Breast epithelium (tissue), 4 donors: ENCODE data around the gene ANKH. TPM values are rescaled to one million over a fixed set of nuclear protein-coding genes. Genes with fewer than 3 reads are reported as not detected.
A peak's percentile ranks its signal among the peaks of the same experiment; 100 is the strongest.

ENCODE experiments used
- DNase-seq, 2 donors: peaks; one replicate each; pipeline ENCODE4 v3.0.0-alpha.2; 2019; ENCODE audit warnings: low spot score in 2 of 2
- H3K27ac ChIP-seq, 2 donors: fragments of 200-600 bp; sonication (generic) in 1 of 2; one replicate each; pipeline ENCODE4 v1.5.1; 2016 to 2019; ENCODE audit warnings: mild to moderate bottlenecking in 1 of 2
- H3K27me3 ChIP-seq, 2 donors: fragments of 200-600 bp; sonication (generic) in 1 of 2; one replicate each; pipeline versions ENCODE4 v1.5.1 to v1.6.0; 2017 to 2019; ENCODE audit warnings: control low read depth in 1 of 2, mild to moderate bottlenecking in 1 of 2
- H3K36me3 ChIP-seq: fragments of 200-600 bp; one replicate; pipeline ENCODE4 v1.5.1; 2019
- H3K4me1 ChIP-seq, 2 donors: fragments of 200-600 bp; sonication (generic); one replicate each; pipeline ENCODE4 v1.5.1; 2016 to 2019; ENCODE audit warnings: control low read depth in 1 of 2
- H3K4me3 ChIP-seq, 3 donors: fragments of 200-600 bp; sonication (generic); 1 replicate in 2 of 3; 2 replicates in 1 of 3; pipeline ENCODE4 v1.5.1; 2016 to 2019; ENCODE audit warnings: mild to moderate bottlenecking in 3 of 3, moderate library complexity in 2 of 3
- H3K9me3 ChIP-seq, 2 donors: fragments of 200-600 bp; sonication (generic) in 1 of 2; one replicate each; pipeline ENCODE4 v1.5.1; 2016 to 2019; ENCODE audit warnings: control low read depth in 1 of 2
- CTCF ChIP-seq, 3 donors: fragments of 450-650 bp; IDR thresholded peaks; one replicate each; pipeline ENCODE4 v1.5.1; 2016 to 2017; ENCODE audit warnings: antibody characterized with exemption in 3 of 3, mild to moderate bottlenecking in 3 of 3, moderate library complexity in 3 of 3
- POLR2A ChIP-seq: fragments of 450-650 bp; IDR thresholded peaks from one replicate; pipeline ENCODE4 v1.6.1; 2016; ENCODE audit warnings: antibody characterized with exemption, mild to moderate bottlenecking, moderate library complexity
- POLR2AphosphoS5 ChIP-seq, 3 donors: sonication (generic); formaldehyde crosslinking; IDR thresholded peaks; one replicate each; pipeline ENCODE4 v1.6.1; 2017; ENCODE audit warnings: antibody characterized with exemption in 3 of 3
- intact Hi-C: fragments of 100-400 bp; cut with DNase I; formaldehyde crosslinking; loops from one replicate; pipeline ENCODE4 v1.15.1; 2023; ENCODE audit warnings: low total_unique reads
- total RNA-seq, 3 donors: library from RNA; depleted of rRNA; stranded (reverse); fragments of >200 nt; gene quantifications; one replicate each; pipeline ENCODE4 v1.1.0, GENCODE V29; 2016

ANKH gene
- total RNA-seq, 3 donors from 2014 or later = 31.5 to 83.1 (median 52.1) TPM

GRCh38 chr5:14816999-14817761 lies 54.4 kb downstream of the ANKH start:
- intact Hi-C loops = no loop called here
- TF ChIP-seq CTCF (IDR thresholded peaks at IDR 0.05) = no peak
- TF ChIP-seq POLR2AphosphoS5 (IDR thresholded peaks at IDR 0.05) = no peak
- no peak for TF ChIP-seq POLR2A
- Histone ChIP-seq H3K27me3 (no peaks in the 10 kb centered on the region), H3K9me3 (no peaks in the 10 kb centered on the region), H3K4me1 (no peaks in the 10 kb centered on the region), H3K4me3 (no peak overlapping the region), H3K27ac (no peak overlapping the region), H3K36me3 (no peaks in the 10 kb centered on the region)
- DNase-seq = no peak

- TF ChIP-seq POLR2A (no peak), CTCF (IDR thresholded peaks at IDR 0.05) (no peak), POLR2AphosphoS5 (IDR thresholded peaks at IDR 0.05) (no peak)
- H3K4me3 ChIP-seq = no peak overlapping the region
- no peak for DNase-seq
- no peaks in the 10 kb centered on the region for H3K27me3 ChIP-seq
- H3K36me3 ChIP-seq = no peaks in the 10 kb centered on the region
- intact Hi-C loops = no loop called here
- H3K9me3 ChIP-seq = no peaks in the 10 kb centered on the region
- no peaks in the 10 kb centered on the region for H3K4me1 ChIP-seq
- H3K27ac ChIP-seq = no peak overlapping the region
Measured at GRCh38 chr5:14816374-14816998, 55.1 kb downstream of the ANKH start.

GRCh38 chr5:14813747-14814146 lies 57.8 kb downstream of the ANKH start:
- no peak for DNase-seq
- Histone ChIP-seq H3K9me3 (no peaks in the 10 kb centered on the region), H3K36me3 (no peaks in the 10 kb centered on the region), H3K4me3 (no peak overlapping the region), H3K27me3 (no peaks in the 10 kb centered on the region), H3K27ac (no peak overlapping the region), H3K4me1 (no peaks in the 10 kb centered on the region)
- TF ChIP-seq POLR2A (no peak), CTCF (IDR thresholded peaks at IDR 0.05) (no peak), POLR2AphosphoS5 (IDR thresholded peaks at IDR 0.05) (no peak)
- intact Hi-C loops = no loop called here

- H3K9me3 ChIP-seq = no peaks in the 10 kb centered on the region
- intact Hi-C loops = no loop called here
- H3K36me3 ChIP-seq = no peaks in the 10 kb centered on the region
- H3K4me3 ChIP-seq = no peak overlapping the region
- no peak for DNase-seq
- TF ChIP-seq POLR2A (no peak), CTCF (IDR thresholded peaks at IDR 0.05) (no peak), POLR2AphosphoS5 (IDR thresholded peaks at IDR 0.05) (no peak)
- no peaks in the 10 kb centered on the region for H3K27me3 ChIP-seq
- H3K4me1 ChIP-seq = no peaks in the 10 kb centered on the region
- H3K27ac ChIP-seq = no peak overlapping the region
Measured at GRCh38 chr5:14812166-14812565, 59.4 kb downstream of the ANKH start.

- intact Hi-C loops = no loop called here
- TF ChIP-seq POLR2A (no peak), POLR2AphosphoS5 (IDR thresholded peaks at IDR 0.05) (no peak), CTCF (IDR thresholded peaks at IDR 0.05) (no peak)
- Histone ChIP-seq H3K4me3 (no peak overlapping the region), H3K27ac (peak overlapping the region; percentile 28 to 42), H3K4me1 (no peaks in the 10 kb centered on the region), H3K36me3 (no peaks in the 10 kb centered on the region), H3K27me3 (no peaks in the 10 kb centered on the region), H3K9me3 (no peaks in the 10 kb centered on the region)
- DNase-seq = no peak
Measured at GRCh38 chr5:14810928-14811572, 60.5 kb downstream of the ANKH start.
